ENCODE data around the gene TMEM235. TPM values are rescaled to one million over a fixed set of nuclear protein-coding genes. Genes with fewer than 3 reads are reported as not detected.
A peak's percentile ranks its signal among the peaks of the same experiment; 100 is the strongest.

Gene TMEM235
- total and polyA plus RNA-seq, 12 donors: not detected

DNA sequence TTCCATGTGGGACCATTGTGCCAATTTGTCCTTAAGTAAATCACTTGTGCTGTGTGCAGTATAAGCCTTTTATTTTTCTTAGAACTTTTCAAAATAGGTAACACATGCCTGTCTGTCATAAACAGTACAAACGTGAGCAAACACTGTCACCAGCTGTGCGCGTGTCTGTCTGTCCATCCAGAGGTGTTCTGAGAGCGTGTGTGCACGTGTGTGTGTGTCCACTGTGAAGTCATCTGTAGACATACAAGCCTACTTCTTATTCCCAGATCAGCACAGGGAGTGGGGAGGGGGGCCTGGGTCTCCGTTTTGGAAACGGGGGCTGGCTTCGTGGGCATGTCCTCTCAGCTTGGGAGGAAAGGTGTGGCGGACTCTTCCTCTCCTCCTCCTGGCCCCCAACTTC is 9.4 kb downstream of the TMEM235 start:
- H3K4me3 ChIP-seq: no peak overlapping the region
- TF ChIP-seq, protein P1, sequence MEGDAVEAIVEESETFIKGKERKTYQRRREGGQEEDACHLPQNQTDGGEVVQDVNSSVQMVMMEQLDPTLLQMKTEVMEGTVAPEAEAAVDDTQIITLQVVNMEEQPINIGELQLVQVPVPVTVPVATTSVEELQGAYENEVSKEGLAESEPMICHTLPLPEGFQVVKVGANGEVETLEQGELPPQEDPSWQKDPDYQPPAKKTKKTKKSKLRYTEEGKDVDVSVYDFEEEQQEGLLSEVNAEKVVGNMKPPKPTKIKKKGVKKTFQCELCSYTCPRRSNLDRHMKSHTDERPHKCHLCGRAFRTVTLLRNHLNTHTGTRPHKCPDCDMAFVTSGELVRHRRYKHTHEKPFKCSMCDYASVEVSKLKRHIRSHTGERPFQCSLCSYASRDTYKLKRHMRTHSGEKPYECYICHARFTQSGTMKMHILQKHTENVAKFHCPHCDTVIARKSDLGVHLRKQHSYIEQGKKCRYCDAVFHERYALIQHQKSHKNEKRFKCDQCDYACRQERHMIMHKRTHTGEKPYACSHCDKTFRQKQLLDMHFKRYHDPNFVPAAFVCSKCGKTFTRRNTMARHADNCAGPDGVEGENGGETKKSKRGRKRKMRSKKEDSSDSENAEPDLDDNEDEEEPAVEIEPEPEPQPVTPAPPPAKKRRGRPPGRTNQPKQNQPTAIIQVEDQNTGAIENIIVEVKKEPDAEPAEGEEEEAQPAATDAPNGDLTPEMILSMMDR (IDR thresholded peaks at IDR 0.05): no peak
- intact Hi-C loops (cut with DNase I): loop anchor here in 1 of 10 donors (10.0 kb wide), 1 partner anchor 126 kb away; no protein-coding TSS in a partner anchor
- no peaks in the 10 kb centered on the region for H3K36me3 ChIP-seq
- 83 to 85% methylated on average over 9 of the region's 9 CpGs for WGBS, 2 donors
- H3K27ac ChIP-seq: no peak overlapping the region
- ATAC-seq (no peak), DNase-seq (no peak)
- no peaks in the 10 kb centered on the region for H3K4me1 ChIP-seq
- H3K27me3 ChIP-seq: no peaks in the 10 kb centered on the region
- no peaks in the 10 kb centered on the region for H3K9me3 ChIP-seq

DNA sequence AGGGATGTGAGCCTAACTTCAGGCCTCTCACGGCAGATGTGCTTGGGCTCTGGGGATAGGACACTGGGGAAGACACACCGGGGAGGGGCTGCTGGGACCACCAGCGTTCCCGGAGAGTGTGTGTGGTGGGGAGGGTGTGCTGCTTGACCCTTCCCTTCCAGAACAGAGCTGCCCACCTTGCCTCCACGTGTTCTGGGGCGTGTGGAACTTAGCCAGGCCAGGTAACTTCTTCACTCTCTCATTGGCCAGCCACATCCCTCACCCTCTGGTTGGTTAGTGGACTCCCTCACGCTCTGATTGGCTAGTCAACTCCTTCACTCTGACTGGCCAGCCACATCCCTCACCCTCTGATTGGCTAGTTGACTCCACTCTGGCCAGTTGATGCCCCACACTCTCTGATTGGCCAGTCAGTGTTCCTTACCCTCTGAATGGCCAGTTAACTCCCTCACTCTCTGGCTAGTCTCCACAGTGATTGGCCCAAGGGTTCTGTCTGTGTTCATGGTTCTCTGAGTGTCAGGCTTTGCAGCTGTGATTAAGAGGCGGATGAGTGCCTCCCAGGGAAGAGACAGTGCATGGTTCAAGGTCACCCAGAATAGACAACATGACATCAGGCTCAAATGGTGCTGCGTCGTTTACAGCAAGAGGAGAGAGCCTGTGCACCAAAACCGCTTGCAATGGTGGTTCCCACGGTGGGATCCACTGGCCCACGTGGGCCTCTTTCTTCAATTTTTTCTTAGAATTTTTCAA is 10.0 kb downstream of the TMEM235 start:
- TF ChIP-seq, protein P1 (IDR thresholded peaks at IDR 0.05): no peak

DNA sequence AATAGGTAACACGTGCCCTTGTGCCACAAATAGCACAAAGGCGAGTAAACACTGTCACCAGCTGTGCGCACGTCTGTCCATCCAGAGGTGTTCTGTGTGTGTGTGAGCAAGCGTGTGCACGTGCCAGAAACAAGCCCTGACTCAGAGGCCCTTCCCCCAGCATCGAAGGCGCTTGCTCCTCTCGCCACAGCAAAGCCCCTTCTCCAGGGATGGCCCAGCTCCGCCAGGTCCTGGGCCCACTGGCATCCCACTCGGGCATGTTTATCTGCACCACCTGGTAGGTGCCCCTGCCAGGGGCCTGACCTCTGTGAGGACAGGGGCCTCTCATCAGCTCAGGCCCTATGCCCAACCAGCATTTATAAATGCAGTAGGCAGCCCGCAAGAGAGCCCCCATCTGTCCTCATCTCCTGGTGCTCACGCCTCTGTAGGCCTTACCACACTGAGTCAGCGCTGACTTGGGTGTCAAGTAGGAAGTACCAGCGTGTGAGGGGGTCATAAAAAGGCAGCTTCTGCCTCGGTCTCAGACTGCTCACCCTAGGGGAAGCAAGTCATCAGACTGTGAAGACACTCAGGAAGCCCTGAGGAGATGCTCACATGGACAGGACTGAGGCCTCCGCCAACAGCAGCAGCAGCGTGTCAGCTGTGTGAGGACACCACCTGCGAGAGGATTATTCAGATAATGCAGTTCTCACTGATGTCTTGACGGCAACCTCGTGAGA is 10.8 kb downstream of the TMEM235 start:
- Histone ChIP-seq H3K9me3 (no peaks in the 10 kb centered on the region), H3K36me3 (no peaks in the 10 kb centered on the region), H3K27me3 (no peaks in the 10 kb centered on the region), H3K4me3 (no peak overlapping the region), H3K4me1 (no peaks in the 10 kb centered on the region), H3K27ac (no peak overlapping the region)
- intact Hi-C loops (cut with DNase I): loop anchor here in 1 of 10 donors (10.0 kb wide), 1 partner anchor 127 kb away; no protein-coding TSS in a partner anchor
- DNase-seq (no peak), ATAC-seq (peak in 2 of 8 donors; percentile 6 to 13)
- 83 to 85% methylated on average over 21 of the region's 21 CpGs for WGBS, 2 donors
- TF ChIP-seq, protein P1 (IDR thresholded peaks at IDR 0.05): no peak

More for the DNA sequence above, 10.0 kb downstream of the TMEM235 start:
- ATAC-seq (peak in 7 of 8 donors; percentile 8 to 55 (median 38)), DNase-seq (no peak)
- Histone ChIP-seq H3K27ac (no peak overlapping the region), H3K4me3 (no peak overlapping the region), H3K4me1 (no peaks in the 10 kb centered on the region), H3K27me3 (no peaks in the 10 kb centered on the region), H3K36me3 (no peaks in the 10 kb centered on the region), H3K9me3 (no peaks in the 10 kb centered on the region)
- intact Hi-C loops (cut with DNase I): loop anchor here in 1 of 10 donors (10.0 kb wide), 1 partner anchor 127 kb away; no protein-coding TSS in a partner anchor
- 78 to 87% methylated on average over 13 of the region's 13 CpGs for WGBS, 2 donors

DNA sequence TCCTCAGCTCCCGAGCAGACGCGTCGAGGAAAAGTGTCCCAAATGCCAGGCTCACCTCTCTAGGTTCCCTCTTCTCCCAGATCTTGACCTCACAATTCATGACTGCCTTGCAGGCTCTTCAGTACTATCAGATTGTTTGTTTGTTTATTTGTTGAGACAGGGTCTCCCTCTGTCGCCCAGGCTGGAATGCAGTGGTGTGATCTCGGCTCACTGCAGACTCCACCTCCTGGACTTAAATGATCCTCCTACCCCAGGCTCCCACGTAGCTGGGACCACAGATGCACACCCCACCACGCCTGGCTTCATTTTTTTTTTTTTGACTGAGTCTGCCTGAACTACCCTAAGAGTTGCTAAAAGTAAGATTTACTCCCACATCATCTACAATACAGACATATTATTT is 15.9 kb downstream of the TMEM235 start:
- Histone ChIP-seq H3K27me3 (no peaks in the 10 kb centered on the region), H3K9me3 (no peaks in the 10 kb centered on the region), H3K4me1 (peaks cover 0 to 17% (median 12%) of the 10 kb centered on the region in 9 donors), H3K36me3 (no peaks in the 10 kb centered on the region), H3K4me3 (no peak overlapping the region), H3K27ac (peak overlapping the region in 5 of 10 donors; percentile 35 to 80 (median 68))
- TF ChIP-seq, protein P1 (IDR thresholded peaks at IDR 0.05): no peak
- no peak for ATAC-seq
- DNase-seq: no peak
- intact Hi-C loops (cut with DNase I): loop anchor here in 3 of 10 donors (5.0 to 10.0 kb wide), 3 partner anchors 120 to 135 kb away; partner anchors contain the start of gene TMC6 (in 1 of the 3)
- WGBS, 2 donors: 85 to 86% methylated on average over 8 of the region's 8 CpGs
